Natural killer cell (primary cell): Measurements from ENCODE around the gene NVL. TPM values are rescaled to one million over a fixed set of nuclear protein-coding genes. Genes with fewer than 3 reads are reported as not detected.

ENCODE experiments used
- ATAC-seq, 3 donors: fragments of 150-1000 bp in 2 of 3; fragments of 200-7000 bp in 1 of 3; cut with Tn5 transposase; 1 replicate in 1 of 3; 2 replicates in 2 of 3; pipeline ENCODE4 v1.10.0; 2021; ENCODE audit warnings: mild to moderate bottlenecking in 2 of 3, moderate library complexity in 2 of 3
- DNase-seq, 2 donors: peaks; one replicate each; pipeline versions ENCODE4 v3.0.0 to v3.0.0-alpha.2; 2013 to 2021; ENCODE audit warnings: mixed read lengths in 1 of 2
- H3K27ac ChIP-seq: one replicate; pipeline ENCODE4 v1.5.1; 2013; ENCODE audit warnings: mild to moderate bottlenecking, low read length
- H3K27me3 ChIP-seq: one replicate; pipeline ENCODE4 v1.6.1; 2013; ENCODE audit warnings: low read length; ENCODE audit not compliant: control insufficient read depth, insufficient read depth
- H3K36me3 ChIP-seq: one replicate; pipeline ENCODE4 v1.6.1; 2013; ENCODE audit warnings: low read length; ENCODE audit not compliant: control insufficient read depth, insufficient read depth
- H3K4me1 ChIP-seq: one replicate; pipeline ENCODE4 v1.6.1; 2013; ENCODE audit warnings: low read length; ENCODE audit not compliant: control insufficient read depth, insufficient read depth
- H3K4me3 ChIP-seq: one replicate; pipeline ENCODE4 v1.5.1; 2013; ENCODE audit warnings: low read length
- H3K9me3 ChIP-seq: one replicate; pipeline ENCODE4 v1.6.1; 2013; ENCODE audit warnings: low read length; ENCODE audit not compliant: control insufficient read depth, insufficient read depth
- H3K27ac Mint-ChIP-seq, 2 donors: one replicate each; pipeline ENCODE4 v1.8.0; 2022; ENCODE audit warnings: mild to moderate bottlenecking in 2 of 2, mixed read lengths in 2 of 2, moderate library complexity in 1 of 2
- H3K27me3 Mint-ChIP-seq, 2 donors: one replicate each; pipeline ENCODE4 v1.8.0; 2022; ENCODE audit warnings: low read depth in 2 of 2, mixed read lengths in 2 of 2
- H3K36me3 Mint-ChIP-seq: one replicate; pipeline ENCODE4 v1.8.0; 2022; ENCODE audit warnings: mixed read lengths
- H3K4me1 Mint-ChIP-seq, 2 donors: one replicate each; pipeline ENCODE4 v1.8.0; 2022; ENCODE audit warnings: mixed read lengths in 2 of 2
- H3K4me3 Mint-ChIP-seq: one replicate; pipeline ENCODE4 v1.8.0; 2022; ENCODE audit warnings: mild to moderate bottlenecking, moderate library complexity, mixed read lengths
- H3K9me3 Mint-ChIP-seq, 2 donors: one replicate each; pipeline ENCODE4 v1.8.0; 2022; ENCODE audit warnings: mixed read lengths in 2 of 2
- CTCF ChIP-seq: fragments of 200-600 bp; IDR thresholded peaks from one replicate; pipeline ENCODE4 v1.8.0; 2022; ENCODE audit warnings: antibody characterized with exemption
- WGBS: methylation state at CpG from one replicate; pipeline ENCODE4 v1.1.7; 2013; ENCODE audit warnings: missing lambda C conversion rate; ENCODE audit not compliant: insufficient coverage; 5-methylcytosine and 5-hydroxymethylcytosine counted together
- intact Hi-C: fragments of 100-400 bp; cut with micrococcal nuclease; formaldehyde crosslinking; loops from one replicate; pipeline ENCODE4 v1.14.2; 2022
- total RNA-seq, 4 donors: library from RNA; stranded (reverse); fragments of 120-200 nt in 1 of 4; gene quantifications; one replicate each; pipeline versions ENCODE4 v1.2.3 to v1.2.4, GENCODE V29; 2013 to 2022

Gene NVL
- total RNA-seq, 3 donors from 2014 or later (not counting 1 experiment from before 2014, with no cell fraction given) = 28.1 to 39.5 (median 32.4) TPM

GRCh38 chr1:224331326-224331725 is 1.4 kb upstream of the NVL start:
- Mint-ChIP-seq H3K4me3 (peak overlapping the region; percentile 98), H3K4me1 (peaks cover 50% of the 10 kb centered on the region in 2 donors), H3K27me3 (no peaks in the 10 kb centered on the region), H3K27ac (peak overlapping the region in 1 of 2 donors; percentile 99), H3K36me3 (no peaks in the 10 kb centered on the region), H3K9me3 (no peaks in the 10 kb centered on the region)
- Histone ChIP-seq H3K27ac (no peak overlapping the region), H3K4me3 (no peak overlapping the region), H3K36me3 (peaks cover under 1% of the 10 kb centered on the region), H3K27me3 (no peaks in the 10 kb centered on the region), H3K9me3 (no peaks in the 10 kb centered on the region), H3K4me1 (peaks cover 8% of the 10 kb centered on the region)
- TF ChIP-seq CTCF = no peak
- WGBS = 100% methylated on average over 2 of the region's 2 CpGs
- intact Hi-C loops = loop anchor here (2.0 kb wide), 1 partner anchor 127 kb away; no protein-coding TSS in a partner anchor
- ATAC-seq = no peak
- no peak for DNase-seq

GRCh38 chr1:224329484-224329841 is 509 bp downstream of the NVL start:
- peaks cover 8% of the 10 kb centered on the region for H3K4me1 ChIP-seq
- Mint-ChIP-seq H3K9me3 (no peaks in the 10 kb centered on the region), H3K27me3 (no peaks in the 10 kb centered on the region), H3K36me3 (no peaks in the 10 kb centered on the region), H3K27ac (peak overlapping the region; percentile 99), H3K4me3 (peak overlapping the region; percentile 98), H3K4me1 (peaks cover 50% of the 10 kb centered on the region in 2 donors)
- intact Hi-C loops = no loop called here
- ATAC-seq (no peak), DNase-seq (peak in 1 of 2 donors; percentile 4)
- no peaks in the 10 kb centered on the region for H3K9me3 ChIP-seq
- no peaks in the 10 kb centered on the region for H3K27me3 ChIP-seq
- peak overlapping the region; percentile 93 for H3K27ac ChIP-seq
- no peak for TF ChIP-seq CTCF
- H3K4me3 ChIP-seq = peak overlapping the region; percentile 96
- H3K36me3 ChIP-seq = peaks cover 7% of the 10 kb centered on the region
- WGBS = 0% methylated on average over 7 of the region's 7 CpGs

GRCh38 chr1:224328644-224329043 is 1.3 kb downstream of the NVL start:
- H3K4me3 Mint-ChIP-seq = peak overlapping the region; percentile 80
- no peak for ATAC-seq
- peaks cover 42 to 44% of the 10 kb centered on the region in 2 donors for H3K4me1 Mint-ChIP-seq
- no peaks in the 10 kb centered on the region for H3K9me3 ChIP-seq
- no peaks in the 10 kb centered on the region for H3K9me3 Mint-ChIP-seq
- H3K4me1 ChIP-seq = peaks cover 8% of the 10 kb centered on the region
- no peak overlapping the region for H3K4me3 ChIP-seq
- H3K36me3 Mint-ChIP-seq = no peaks in the 10 kb centered on the region
- intact Hi-C loops = no loop called here
- H3K27me3 ChIP-seq = no peaks in the 10 kb centered on the region
- H3K27ac Mint-ChIP-seq = peak overlapping the region in 1 of 2 donors; percentile 99
- no peaks in the 10 kb centered on the region for H3K27me3 Mint-ChIP-seq
- no peak overlapping the region for H3K27ac ChIP-seq
- 72% methylated on average over 3 of the region's 6 CpGs for WGBS
- DNase-seq = no peak
- TF ChIP-seq CTCF = no peak
- peaks cover 7% of the 10 kb centered on the region for H3K36me3 ChIP-seq

- no peak for TF ChIP-seq CTCF
- intact Hi-C loops = no loop called here
- H3K27me3 Mint-ChIP-seq = no peaks in the 10 kb centered on the region
These were observed 4.0 kb downstream of the NVL start for GRCh38 chr1:224325959-224326358.

More at GRCh38 chr1:224325959-224326358, 4.0 kb downstream of the NVL start:
- ATAC-seq (no peak), DNase-seq (no peak)
- Mint-ChIP-seq H3K9me3 (no peaks in the 10 kb centered on the region), H3K36me3 (no peaks in the 10 kb centered on the region), H3K4me1 (peaks cover 45 to 48% of the 10 kb centered on the region in 2 donors), H3K27ac (no peak overlapping the region), H3K4me3 (no peak overlapping the region)
- WGBS = no CpG with 5 or more reads among the region's 1 CpG
- Histone ChIP-seq H3K36me3 (peaks cover 11% of the 10 kb centered on the region), H3K27me3 (no peaks in the 10 kb centered on the region), H3K4me1 (peaks cover 8% of the 10 kb centered on the region), H3K27ac (no peak overlapping the region), H3K4me3 (no peak overlapping the region), H3K9me3 (no peaks in the 10 kb centered on the region)
